ENCODE results near the gene GPR45.

DNA sequence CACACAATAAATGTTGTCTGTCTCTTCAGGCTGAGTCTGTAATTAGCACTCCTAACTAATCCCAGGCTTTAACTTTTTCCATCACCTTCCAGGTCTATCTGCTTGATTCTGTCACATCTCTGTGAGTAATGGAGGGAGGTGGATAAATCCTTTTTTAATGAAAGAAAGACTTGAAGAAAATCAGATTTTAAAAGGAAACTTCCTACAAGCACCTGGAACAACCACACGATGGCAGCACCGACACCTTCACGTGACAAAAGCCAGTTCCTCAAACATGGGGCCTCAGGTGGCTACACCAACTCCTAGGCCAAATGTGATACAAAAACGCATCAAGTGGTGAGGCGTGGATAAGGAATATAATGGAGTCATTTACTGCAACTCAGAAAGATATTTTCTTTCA lies 46.1 kb downstream of the GPR45 start:
- TF ChIP-seq, protein P1, sequence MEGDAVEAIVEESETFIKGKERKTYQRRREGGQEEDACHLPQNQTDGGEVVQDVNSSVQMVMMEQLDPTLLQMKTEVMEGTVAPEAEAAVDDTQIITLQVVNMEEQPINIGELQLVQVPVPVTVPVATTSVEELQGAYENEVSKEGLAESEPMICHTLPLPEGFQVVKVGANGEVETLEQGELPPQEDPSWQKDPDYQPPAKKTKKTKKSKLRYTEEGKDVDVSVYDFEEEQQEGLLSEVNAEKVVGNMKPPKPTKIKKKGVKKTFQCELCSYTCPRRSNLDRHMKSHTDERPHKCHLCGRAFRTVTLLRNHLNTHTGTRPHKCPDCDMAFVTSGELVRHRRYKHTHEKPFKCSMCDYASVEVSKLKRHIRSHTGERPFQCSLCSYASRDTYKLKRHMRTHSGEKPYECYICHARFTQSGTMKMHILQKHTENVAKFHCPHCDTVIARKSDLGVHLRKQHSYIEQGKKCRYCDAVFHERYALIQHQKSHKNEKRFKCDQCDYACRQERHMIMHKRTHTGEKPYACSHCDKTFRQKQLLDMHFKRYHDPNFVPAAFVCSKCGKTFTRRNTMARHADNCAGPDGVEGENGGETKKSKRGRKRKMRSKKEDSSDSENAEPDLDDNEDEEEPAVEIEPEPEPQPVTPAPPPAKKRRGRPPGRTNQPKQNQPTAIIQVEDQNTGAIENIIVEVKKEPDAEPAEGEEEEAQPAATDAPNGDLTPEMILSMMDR (IDR thresholded peaks at IDR 0.05): peak in 6 of 7 experiments; percentile 14 to 40 (median 36)
- TF ChIP-seq POLR2A (IDR thresholded peaks at IDR 0.05): no peak

Measured in body of pancreas (tissue), 4 donors.